ENCODE measurements around the gene NRCAM. TPM values are rescaled to one million over a fixed set of nuclear protein-coding genes. Genes with fewer than 3 reads are reported as not detected.

Gene NRCAM
- total and polyA plus RNA-seq, 4 donors = 0.17 to 3.2 (median 0.64) TPM

DNA sequence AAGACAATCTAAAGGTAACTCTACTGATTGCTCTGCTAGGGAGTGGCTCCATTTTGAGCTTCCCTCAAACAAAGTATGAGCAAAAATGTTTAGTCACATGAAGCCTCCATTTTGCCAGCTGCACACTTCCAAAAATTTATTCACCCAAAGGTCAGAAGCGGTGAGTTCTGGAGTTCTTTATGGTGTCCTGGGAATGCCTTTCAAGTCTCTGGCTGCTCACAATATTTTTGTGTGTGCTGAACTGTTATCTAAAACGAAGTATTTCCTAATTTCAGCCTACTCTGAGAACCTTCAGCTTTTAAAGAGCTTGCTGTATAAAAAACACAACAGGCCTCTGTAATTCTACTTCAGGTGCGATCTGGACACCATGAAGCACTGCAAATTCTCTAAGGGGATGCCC lies 15.6 kb downstream of the NRCAM start:
- Histone ChIP-seq H3K27me3 (ENCODE audit: control insufficient read depth in 4 of 4, insufficient read depth in 4 of 4, low read length in 3 of 4) (no peaks in the 10 kb centered on the region), H3K4me1 (ENCODE audit: control insufficient read depth in 4 of 4, insufficient read depth in 4 of 4, low read length in 3 of 4) (no peaks in the 10 kb centered on the region), H3K27ac (ENCODE audit: low read depth in 1 of 2, low read length in 2 of 2) (no peak overlapping the region), H3K9me3 (ENCODE audit: control insufficient read depth in 4 of 4, low read length in 3 of 4) (no peaks in the 10 kb centered on the region), H3K9ac (ENCODE audit: low read depth in 1 of 2, low read length in 2 of 2) (no peak overlapping the region), H3K4me3 (ENCODE audit: low read depth in 1 of 3, low read length in 3 of 3) (no peak overlapping the region), H3K36me3 (ENCODE audit: control insufficient read depth in 4 of 4, insufficient read depth in 3 of 4, low read depth in 1 of 4, low read length in 3 of 4) (no peaks in the 10 kb centered on the region)
- DNase-seq (ENCODE audit: low spot score) = no peak
- 79% methylated on average over 3 of the region's 3 CpGs for WGBS
- TF ChIP-seq RAD21 (IDR thresholded peaks at IDR 0.05) (no peak), FOXA2 (IDR thresholded peaks at IDR 0.05) (no peak), TAF1 (conservative IDR thresholded peaks at IDR 0.05) (no peak), HNF4G (IDR thresholded peaks at IDR 0.05) (no peak), NR2F2 (IDR thresholded peaks at IDR 0.05) (no peak), RXRA (IDR thresholded peaks at IDR 0.05) (no peak)
- TF ChIP-seq, protein P1, sequence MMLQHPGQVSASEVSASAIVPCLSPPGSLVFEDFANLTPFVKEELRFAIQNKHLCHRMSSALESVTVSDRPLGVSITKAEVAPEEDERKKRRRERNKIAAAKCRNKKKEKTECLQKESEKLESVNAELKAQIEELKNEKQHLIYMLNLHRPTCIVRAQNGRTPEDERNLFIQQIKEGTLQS (IDR thresholded peaks at IDR 0.05) = no peak
- TF ChIP-seq, protein P2, sequence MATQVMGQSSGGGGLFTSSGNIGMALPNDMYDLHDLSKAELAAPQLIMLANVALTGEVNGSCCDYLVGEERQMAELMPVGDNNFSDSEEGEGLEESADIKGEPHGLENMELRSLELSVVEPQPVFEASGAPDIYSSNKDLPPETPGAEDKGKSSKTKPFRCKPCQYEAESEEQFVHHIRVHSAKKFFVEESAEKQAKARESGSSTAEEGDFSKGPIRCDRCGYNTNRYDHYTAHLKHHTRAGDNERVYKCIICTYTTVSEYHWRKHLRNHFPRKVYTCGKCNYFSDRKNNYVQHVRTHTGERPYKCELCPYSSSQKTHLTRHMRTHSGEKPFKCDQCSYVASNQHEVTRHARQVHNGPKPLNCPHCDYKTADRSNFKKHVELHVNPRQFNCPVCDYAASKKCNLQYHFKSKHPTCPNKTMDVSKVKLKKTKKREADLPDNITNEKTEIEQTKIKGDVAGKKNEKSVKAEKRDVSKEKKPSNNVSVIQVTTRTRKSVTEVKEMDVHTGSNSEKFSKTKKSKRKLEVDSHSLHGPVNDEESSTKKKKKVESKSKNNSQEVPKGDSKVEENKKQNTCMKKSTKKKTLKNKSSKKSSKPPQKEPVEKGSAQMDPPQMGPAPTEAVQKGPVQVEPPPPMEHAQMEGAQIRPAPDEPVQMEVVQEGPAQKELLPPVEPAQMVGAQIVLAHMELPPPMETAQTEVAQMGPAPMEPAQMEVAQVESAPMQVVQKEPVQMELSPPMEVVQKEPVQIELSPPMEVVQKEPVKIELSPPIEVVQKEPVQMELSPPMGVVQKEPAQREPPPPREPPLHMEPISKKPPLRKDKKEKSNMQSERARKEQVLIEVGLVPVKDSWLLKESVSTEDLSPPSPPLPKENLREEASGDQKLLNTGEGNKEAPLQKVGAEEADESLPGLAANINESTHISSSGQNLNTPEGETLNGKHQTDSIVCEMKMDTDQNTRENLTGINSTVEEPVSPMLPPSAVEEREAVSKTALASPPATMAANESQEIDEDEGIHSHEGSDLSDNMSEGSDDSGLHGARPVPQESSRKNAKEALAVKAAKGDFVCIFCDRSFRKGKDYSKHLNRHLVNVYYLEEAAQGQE (IDR thresholded peaks at IDR 0.05) = no peak

- TF ChIP-seq, protein P1 (IDR thresholded peaks at IDR 0.05) = no peak
- no peak for TF ChIP-seq RAD21 (IDR thresholded peaks at IDR 0.05)
- no peak for TF ChIP-seq NR2F2 (IDR thresholded peaks at IDR 0.05)
- no peak for TF ChIP-seq HNF4A (conservative IDR thresholded peaks at IDR 0.05)
- no peak for TF ChIP-seq JUND (IDR thresholded peaks at IDR 0.05)
- no peak for TF ChIP-seq FOXA2 (IDR thresholded peaks at IDR 0.05)
- no peaks in the 10 kb centered on the region for H3K9me3 ChIP-seq (ENCODE audit: control insufficient read depth in 4 of 4, low read length in 3 of 4)
- no peak overlapping the region for H3K27ac ChIP-seq (ENCODE audit: low read depth in 1 of 2, low read length in 2 of 2)
- H3K4me3 ChIP-seq (ENCODE audit: low read depth in 1 of 3, low read length in 3 of 3) = no peak overlapping the region
- no peaks in the 10 kb centered on the region for H3K27me3 ChIP-seq (ENCODE audit: control insufficient read depth in 4 of 4, insufficient read depth in 4 of 4, low read length in 3 of 4)
- H3K4me1 ChIP-seq (ENCODE audit: control insufficient read depth in 4 of 4, insufficient read depth in 4 of 4, low read length in 3 of 4) = no peaks in the 10 kb centered on the region
- WGBS = 92% methylated on average over 3 of the region's 3 CpGs
- no peaks in the 10 kb centered on the region for H3K36me3 ChIP-seq (ENCODE audit: control insufficient read depth in 4 of 4, insufficient read depth in 3 of 4, low read depth in 1 of 4, low read length in 3 of 4)
- H3K9ac ChIP-seq (ENCODE audit: low read depth in 1 of 2, low read length in 2 of 2) = no peak overlapping the region
- DNase-seq (ENCODE audit: low spot score) = no peak
These were observed 19.3 kb downstream of the NRCAM start for GRCh38 chr7:108436906-108437305.

- Histone ChIP-seq H3K27ac (ENCODE audit: low read depth in 1 of 2, low read length in 2 of 2) (no peak overlapping the region), H3K36me3 (ENCODE audit: control insufficient read depth in 4 of 4, insufficient read depth in 3 of 4, low read depth in 1 of 4, low read length in 3 of 4) (no peaks in the 10 kb centered on the region), H3K27me3 (ENCODE audit: control insufficient read depth in 4 of 4, insufficient read depth in 4 of 4, low read length in 3 of 4) (no peaks in the 10 kb centered on the region), H3K4me1 (ENCODE audit: control insufficient read depth in 4 of 4, insufficient read depth in 4 of 4, low read length in 3 of 4) (no peaks in the 10 kb centered on the region), H3K9me3 (ENCODE audit: control insufficient read depth in 4 of 4, low read length in 3 of 4) (no peaks in the 10 kb centered on the region), H3K9ac (ENCODE audit: low read depth in 1 of 2, low read length in 2 of 2) (no peak overlapping the region), H3K4me3 (ENCODE audit: low read depth in 1 of 3, low read length in 3 of 3) (no peak overlapping the region)
- TF ChIP-seq TAF1 (conservative IDR thresholded peaks at IDR 0.05) (no peak), EGR1 (IDR thresholded peaks at IDR 0.05; ENCODE audit: low read depth in 2 of 2) (no peak), HNF4G (IDR thresholded peaks at IDR 0.05) (no peak), FOXA1 (IDR thresholded peaks at IDR 0.05) (no peak), NR2F2 (IDR thresholded peaks at IDR 0.05) (no peak), YY1 (IDR thresholded peaks at IDR 0.05) (no peak), FOXA2 (IDR thresholded peaks at IDR 0.05) (no peak), JUND (IDR thresholded peaks at IDR 0.05) (no peak), GABPA (IDR thresholded peaks at IDR 0.05 in 1 of 2, conservative IDR thresholded peaks at IDR 0.05 in 1 of 2) (no peak), HNF4A (conservative IDR thresholded peaks at IDR 0.05) (no peak), SP1 (IDR thresholded peaks at IDR 0.05) (no peak), RXRA (IDR thresholded peaks at IDR 0.05) (no peak)
- TF ChIP-seq, protein P2 (IDR thresholded peaks at IDR 0.05) = no peak
- TF ChIP-seq, protein P1 (IDR thresholded peaks at IDR 0.05) = no peak
- TF ChIP-seq, protein P3, sequence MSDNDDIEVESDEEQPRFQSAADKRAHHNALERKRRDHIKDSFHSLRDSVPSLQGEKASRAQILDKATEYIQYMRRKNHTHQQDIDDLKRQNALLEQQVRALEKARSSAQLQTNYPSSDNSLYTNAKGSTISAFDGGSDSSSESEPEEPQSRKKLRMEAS (IDR thresholded peaks at IDR 0.05) = no peak
- DNase-seq (ENCODE audit: low spot score) = no peak
- WGBS = 62% methylated on average over 2 of the region's 2 CpGs
These were observed 22.2 kb downstream of the NRCAM start for GRCh38 chr7:108434010-108434409.

All from liver (tissue), 9 donors.